ENCODE measurements around the gene MOV10.

- TF ChIP-seq CTCF (IDR thresholded peaks at IDR 0.05) (no peak), EZH2 (IDR thresholded peaks at IDR 0.05; ENCODE audit: borderline replicate concordance, insufficient read depth, low read depth, low read length, poor library complexity, severe bottlenecking) (no peak)
These were observed 23.3 kb upstream of the MOV10 start for GRCh38 chr1:112651205-112651604.
